MCF 10A (cell line): ENCODE measurements around the gene MRPL36. TPM values are rescaled to one million over a fixed set of nuclear protein-coding genes. Genes with fewer than 3 reads are reported as not detected.

Experiments
- BruUV-seq: library from RNA; stranded (reverse); fragments of 400-500 nt; replicated peaks from 2 replicates; lab custom pipeline; 2021; lab: Mats Ljungman, UMichigan
- CTCF ChIA-PET: fragments of 300-600 bp; sonication (Branson Sonifier 250); formaldehyde crosslinking; extraction: SDS; loops from one replicate; lab custom pipeline; 2021; ENCODE audit warnings: antibody characterized with exemption, inconsistent platforms; lab: Yijun Ruan, JAX
- POLR2A ChIA-PET: fragments of 300-600, 350-650 bp; sonication (Branson Sonifier 250); formaldehyde crosslinking; extraction: SDS; loops from one replicate; lab custom pipeline; 2020; ENCODE audit warnings: antibody characterized with exemption, inconsistent platforms; lab: Yijun Ruan, JAX
- DNase-seq: peaks from one replicate; pipeline ENCODE4 v3.0.0-alpha.2; 2018; ENCODE audit not compliant: unreplicated experiment
- H3K27ac Mint-ChIP-seq: one replicate; pipeline ENCODE4 v1.8.0; 2022; ENCODE audit warnings: mild to moderate bottlenecking, low read depth, mixed read lengths; ENCODE audit not compliant: unreplicated experiment
- H3K27me3 Mint-ChIP-seq: one replicate; pipeline ENCODE4 v1.8.0; 2022; ENCODE audit warnings: mixed read lengths; ENCODE audit not compliant: insufficient read depth, unreplicated experiment
- H3K36me3 Mint-ChIP-seq: one replicate; pipeline ENCODE4 v1.8.0; 2022; ENCODE audit warnings: mild to moderate bottlenecking, moderate library complexity, mixed read lengths; ENCODE audit not compliant: insufficient read depth, unreplicated experiment
- H3K4me1 Mint-ChIP-seq: one replicate; pipeline ENCODE4 v1.8.0; 2022; ENCODE audit warnings: mixed read lengths; ENCODE audit not compliant: insufficient read depth, unreplicated experiment
- H3K4me3 Mint-ChIP-seq: one replicate; pipeline ENCODE4 v1.8.0; 2022; ENCODE audit warnings: mild to moderate bottlenecking, moderate library complexity, mixed read lengths; ENCODE audit not compliant: unreplicated experiment
- H3K9me3 Mint-ChIP-seq: one replicate; pipeline ENCODE4 v1.8.0; 2022; ENCODE audit warnings: mixed read lengths; ENCODE audit not compliant: unreplicated experiment
- CTCF ChIP-seq: fragments of 200-600 bp; IDR thresholded peaks from one replicate; pipeline ENCODE4 v1.8.0; 2022; ENCODE audit warnings: antibody characterized with exemption, mild to moderate bottlenecking; ENCODE audit not compliant: unreplicated experiment
- intact Hi-C: fragments of 100-400 bp; cut with micrococcal nuclease; formaldehyde crosslinking; loops from 2 replicates; pipeline ENCODE4 v1.14.1; 2022
- total RNA-seq: library from RNA; stranded (reverse); gene quantifications from 2 replicates; pipeline ENCODE4 v1.2.3, GENCODE V29; 2022

MRPL36 gene
- total RNA-seq, 1 experiment from 2014 or later = 101 TPM

GRCh38 chr5:1807451-1808185 is 8.0 kb upstream of the MRPL36 start:
- peaks cover 22% of the 10 kb centered on the region for H3K4me1 Mint-ChIP-seq
- H3K9me3 Mint-ChIP-seq = no peaks in the 10 kb centered on the region
- DNase-seq = no peak
- TF ChIP-seq CTCF = no peak
- H3K27ac Mint-ChIP-seq = peak overlapping the region; percentile 85
- H3K27me3 Mint-ChIP-seq = no peaks in the 10 kb centered on the region
- intact Hi-C loops = no loop called here
- peaks cover 89% of the 10 kb centered on the region for H3K36me3 Mint-ChIP-seq
- BruUV-seq = no TSS peak
- ChIA-PET CTCF (no interaction called here), POLR2A (interaction anchor here (1.0 to 1.8 kb wide), 5 partner anchors 8 to 165 kb away, joined by 3 to 8 read pairs (median 6); partner anchors contain the start of gene MRPL36)
- H3K4me3 Mint-ChIP-seq = no peak overlapping the region

GRCh38 chr5:1806974-1807373 is 7.3 kb upstream of the MRPL36 start:
- Mint-ChIP-seq H3K4me1 (peaks cover 22% of the 10 kb centered on the region), H3K4me3 (no peak overlapping the region), H3K36me3 (peaks cover 83% of the 10 kb centered on the region), H3K27me3 (no peaks in the 10 kb centered on the region), H3K27ac (peak overlapping the region; percentile 85), H3K9me3 (no peaks in the 10 kb centered on the region)
- intact Hi-C loops = no loop called here
- ChIA-PET CTCF (no interaction called here), POLR2A (no interaction called here)
- no TSS peak for BruUV-seq
- DNase-seq = no peak
- TF ChIP-seq CTCF = no peak

GRCh38 chr5:1806199-1806598 is 6.6 kb upstream of the MRPL36 start:
- Mint-ChIP-seq H3K36me3 (peaks cover 75% of the 10 kb centered on the region), H3K4me3 (no peak overlapping the region), H3K4me1 (peaks cover 22% of the 10 kb centered on the region), H3K27ac (no peak overlapping the region), H3K9me3 (no peaks in the 10 kb centered on the region), H3K27me3 (no peaks in the 10 kb centered on the region)
- intact Hi-C loops = no loop called here
- ChIA-PET CTCF (no interaction called here), POLR2A (no interaction called here)
- DNase-seq = no peak
- no TSS peak for BruUV-seq
- TF ChIP-seq CTCF = no peak

DNA sequence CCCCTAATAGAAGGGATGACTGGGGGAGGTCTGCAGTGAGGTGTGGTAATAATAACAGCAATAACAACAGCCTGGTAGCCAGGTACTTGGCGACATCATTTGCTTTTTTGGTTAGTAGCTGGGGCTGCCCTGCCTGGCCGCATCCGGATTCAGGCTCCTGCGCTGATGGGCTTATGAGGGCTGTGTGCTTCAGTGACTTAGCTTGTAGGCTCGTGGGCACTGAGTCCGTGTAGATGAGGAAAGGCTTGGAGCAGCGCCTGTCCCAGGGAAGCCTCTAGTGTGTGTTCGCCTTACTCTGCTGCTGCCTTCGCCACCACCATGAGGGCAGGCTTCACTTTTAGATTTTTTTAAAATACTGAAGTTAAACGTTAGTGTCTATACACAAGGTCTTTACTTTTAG is 6.1 kb upstream of the MRPL36 start:
- DNase-seq = no peak
- POLR2A ChIA-PET = no interaction called here
- CTCF ChIA-PET = no interaction called here

More for the DNA sequence above, 6.1 kb upstream of the MRPL36 start:
- intact Hi-C loops = no loop called here
- Mint-ChIP-seq H3K27me3 (no peaks in the 10 kb centered on the region), H3K36me3 (peaks cover 71% of the 10 kb centered on the region), H3K4me1 (peaks cover 24% of the 10 kb centered on the region), H3K27ac (no peak overlapping the region), H3K4me3 (no peak overlapping the region), H3K9me3 (no peaks in the 10 kb centered on the region)
- BruUV-seq = no TSS peak
- no peak for TF ChIP-seq CTCF
